Measurements from ENCODE around the gene GRB7. TPM values are rescaled to one million over a fixed set of nuclear protein-coding genes. Genes with fewer than 3 reads are reported as not detected.
"Not testable (repeated sequence)": the region's sequence is repeated elsewhere in the genome, so short reads cannot be mapped to it uniquely, and the experiment has no call there.

Gene GRB7
- total and polyA plus RNA-seq, 2 of the 4 experiments (the other 2 are of a cell fraction), result 0.18 to 0.36 TPM

DNA sequence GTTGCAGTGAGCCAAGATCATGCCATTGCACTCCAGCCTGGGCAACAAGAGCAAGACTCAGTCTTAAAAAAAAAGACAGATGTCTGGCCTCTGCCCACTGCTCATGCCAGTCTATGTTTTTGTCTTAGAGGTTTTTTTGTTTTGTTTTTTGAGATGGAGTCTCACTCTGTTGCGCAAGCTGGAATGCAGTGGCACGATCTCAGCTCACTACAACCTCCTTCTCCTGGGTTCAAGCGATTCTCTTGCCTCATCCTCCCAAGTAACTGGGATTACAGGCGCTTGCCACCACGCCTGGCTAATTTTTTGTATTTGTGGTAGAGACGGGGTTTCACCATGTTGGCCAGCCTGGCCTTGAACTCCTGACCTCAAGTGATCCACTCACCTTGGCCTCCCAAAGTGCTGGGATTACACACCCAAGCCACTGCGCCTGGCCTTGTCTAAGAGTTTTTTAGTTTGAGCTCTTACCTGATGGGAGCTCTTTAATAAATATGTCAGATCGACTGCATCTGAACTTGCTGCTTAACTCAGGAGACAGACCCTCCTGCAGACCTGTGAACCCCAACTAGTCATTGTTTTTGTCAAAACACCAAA lies 10.8 kb downstream of the GRB7 start:
- H2BK15ac ChIP-seq (ENCODE audit: low read depth, low read length); H3K4me3 ChIP-seq (ENCODE audit: insufficient read depth, low read depth, low read length); H3K14ac ChIP-seq (replicated peaks; ENCODE audit: low read depth, low read length); BruUV-seq (replicated peaks); H3K36me3 ChIP-seq (ENCODE audit: control insufficient read depth, insufficient read depth, low read length); H3K18ac ChIP-seq (ENCODE audit: low read depth, low read length); H3K23ac ChIP-seq (ENCODE audit: low read depth, low read length); H4K91ac ChIP-seq (ENCODE audit: insufficient read depth, low read depth, low read length); intact Hi-C loops (cut with micrococcal nuclease); H2BK5ac ChIP-seq (ENCODE audit: low read depth, low read length, poor library complexity, severe bottlenecking); dilution Hi-C loops (cut with HindIII; ENCODE audit: low sequenced_read_pairs, unreplicated experiment); in situ Hi-C loops (cut with MboI; ENCODE audit: low sequenced_read_pairs); H2BK120ac ChIP-seq (ENCODE audit: low read depth, low read length); ATAC-seq (ENCODE audit: low read depth); H4K5ac ChIP-seq (ENCODE audit: low read depth, low read length); POLR2A ChIA-PET (ENCODE audit: unreplicated experiment); H2AK5ac ChIP-seq (ENCODE audit: low read depth, low read length); DNase-seq; H2BK20ac ChIP-seq (ENCODE audit: low read depth, low read length); H4K20me1 ChIP-seq (ENCODE audit: insufficient read depth, low read length); H3K4ac ChIP-seq (ENCODE audit: low read depth, low read length); H3K79me1 ChIP-seq (ENCODE audit: low read depth in 1 of 2, low read length in 2 of 2); H3K4me1 ChIP-seq (ENCODE audit: control insufficient read depth, insufficient read depth, low read length); H3K9me3 ChIP-seq (ENCODE audit: control insufficient read depth, insufficient read depth, low read length); H2AK9ac ChIP-seq (replicated peaks; ENCODE audit: low read depth, low read length, poor library complexity); H3K56ac ChIP-seq (ENCODE audit: extremely low read depth, insufficient read depth, low read length); H3K9ac ChIP-seq (ENCODE audit: low read depth, low read length); H3K27ac ChIP-seq (ENCODE audit: insufficient read depth, low read length); H3K4me2 ChIP-seq (ENCODE audit: low read depth, low read length); H3K9me1 ChIP-seq (ENCODE audit: insufficient read depth, low read length); H4K8ac ChIP-seq (ENCODE audit: low read depth in 2 of 2, low read length in 2 of 2); H2AFZ ChIP-seq (replicated peaks; ENCODE audit: low read length, poor library complexity): not testable (repeated sequence)
- H3K27me3 ChIP-seq (ENCODE audit: control insufficient read depth, insufficient read depth, low read length), result peaks cover 21% of the 10 kb centered on the region
- WGBS, 2 experiments (ENCODE audit: extremely low coverage in 2 of 2, insufficient read length in 1 of 2), result no CpG with 5 or more reads among the region's 8 CpGs
- 0 out of 2 replicates have a peak, but pooled peaks have one; percentile 22 for TF ChIP-seq CEBPB (IDR thresholded peaks at IDR 0.05; ENCODE audit: low read depth, low read length)
- CTCF ChIA-PET, result interaction anchor here (0.6 to 1.3 kb wide), 3 partner anchors 16 to 1933 kb away, joined by 3 read pairs; no protein-coding TSS in a partner anchor

Data from IMR-90 (cell line).